GM18505 (cell line): ENCODE measurements around the gene LRRC26.

Experiments used
- ATAC-seq: cut with Tn5 transposase; IDR thresholded peaks from one replicate; pipeline ENCODE4 v1.9.1; 2021; ENCODE audit not compliant: unreplicated experiment
- POLR2A ChIP-seq: IDR thresholded peaks from 4 replicates; pipeline ENCODE4 v1.6.1; 2011; ENCODE audit warnings: borderline replicate concordance; ENCODE audit not compliant: insufficient read depth, insufficient read length; ENCODE audit errors: extremely low read depth

Gene LRRC26

GRCh38 chr9:137192448-137192780 is 22.6 kb upstream of the LRRC26 start:
- TF ChIP-seq POLR2A = no peak
- ATAC-seq = no peak

DNA sequence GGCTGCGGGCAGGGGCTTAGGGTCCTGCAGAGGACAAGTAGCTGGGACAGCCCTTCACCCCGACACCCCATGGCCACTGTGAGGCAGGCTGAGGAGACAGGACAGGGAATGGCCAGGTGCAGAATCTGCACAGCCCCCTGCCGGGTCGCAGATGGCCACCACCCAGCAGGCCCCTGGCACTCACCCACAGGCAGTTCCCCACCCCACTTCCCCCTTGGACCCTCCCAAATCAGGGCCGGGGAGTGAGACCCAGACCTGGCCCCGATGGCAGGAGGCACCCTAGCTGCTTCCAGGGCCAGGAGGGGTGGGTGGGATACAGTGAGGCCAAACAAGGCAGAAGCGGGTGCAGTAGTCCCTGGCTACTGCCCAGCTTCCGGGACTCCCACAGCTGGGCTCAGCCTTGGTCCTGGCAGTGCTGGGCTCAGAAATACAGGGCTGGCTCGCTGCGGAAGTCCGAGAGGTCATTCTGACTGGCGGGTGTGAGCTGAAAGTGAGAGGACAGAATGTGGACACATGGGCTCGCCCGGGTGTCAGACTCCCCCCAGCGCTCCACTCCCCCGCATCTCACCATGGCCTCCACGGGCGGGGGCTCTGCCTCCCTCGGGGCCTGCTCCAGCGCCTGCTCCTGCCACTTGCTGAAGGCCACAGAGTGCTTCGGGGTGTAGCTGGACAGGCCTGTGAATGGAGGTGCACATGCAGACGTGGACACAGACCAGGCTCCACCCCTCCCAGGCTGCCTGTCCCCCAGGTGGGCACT is 22.0 kb upstream of the LRRC26 start:
- no peak for TF ChIP-seq POLR2A
- ATAC-seq = no peak

DNA sequence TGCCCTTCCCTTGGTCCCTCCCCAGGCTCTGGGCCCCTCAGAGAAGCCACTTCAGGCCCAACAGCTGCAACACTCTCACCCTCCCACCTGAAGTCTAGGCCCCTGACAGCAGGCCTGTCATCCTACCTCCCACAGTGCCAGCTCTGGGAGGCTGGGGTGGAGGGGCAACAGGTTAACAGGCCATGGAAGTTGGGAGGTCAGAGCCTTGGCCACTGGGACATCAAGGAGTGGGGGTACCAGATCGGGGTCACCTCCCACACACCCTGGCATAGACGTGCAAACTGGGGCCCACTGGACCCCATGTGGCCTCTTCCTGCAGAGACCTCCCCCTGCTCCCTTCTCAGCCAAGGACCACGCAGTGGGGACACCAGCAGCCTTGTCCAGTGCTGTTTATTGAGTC is 21.4 kb upstream of the LRRC26 start:
- no peak for TF ChIP-seq POLR2A
- no peak for ATAC-seq

GRCh38 chr9:137190315-137190856 is 20.5 kb upstream of the LRRC26 start:
- ATAC-seq = no peak
- TF ChIP-seq POLR2A = no peak

GRCh38 chr9:137189297-137190295 is 19.7 kb upstream of the LRRC26 start:
- ATAC-seq = no peak
- TF ChIP-seq POLR2A = no peak

- TF ChIP-seq POLR2A = peak; percentile 88
Observed at GRCh38 chr9:137188490-137189296, 18.8 kb upstream of the LRRC26 start, which contains the start of the genes ANAPC2 and SSNA1. Gene ANAPC2 (minus strand): TSS chr9:137188560. CDS start chr9:137188532, 28 bp downstream. Gene SSNA1 (plus strand): TSS chr9:137188676. CDS start chr9:137188727, 51 bp downstream.

DNA sequence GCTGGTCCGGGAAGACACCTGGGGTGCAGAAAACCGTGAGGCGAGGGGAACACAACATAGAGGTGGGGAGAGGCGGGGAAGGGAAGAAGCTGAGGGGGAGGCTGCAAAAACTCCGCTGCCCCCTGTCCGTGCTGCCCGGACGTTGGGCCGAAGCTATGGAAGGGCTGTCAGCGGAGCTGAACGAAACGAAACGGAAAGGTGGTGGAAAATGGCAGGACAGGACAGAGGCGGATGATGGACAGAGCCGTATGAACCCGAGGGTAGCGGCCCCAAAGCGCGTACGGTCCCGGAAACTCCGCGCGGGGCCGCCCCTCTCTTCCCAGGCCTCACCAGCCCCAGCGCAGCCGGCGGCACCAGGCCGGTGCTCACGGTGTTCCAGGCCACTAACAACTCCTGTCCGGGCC is 18.2 kb upstream of the LRRC26 start:
- peak; percentile 3 for ATAC-seq
- TF ChIP-seq POLR2A = no peak

More at GRCh38 chr9:137188490-137189296, 18.8 kb upstream of the LRRC26 start, which contains the start of the genes ANAPC2 and SSNA1:
- ATAC-seq = peak; percentile 79

DNA sequence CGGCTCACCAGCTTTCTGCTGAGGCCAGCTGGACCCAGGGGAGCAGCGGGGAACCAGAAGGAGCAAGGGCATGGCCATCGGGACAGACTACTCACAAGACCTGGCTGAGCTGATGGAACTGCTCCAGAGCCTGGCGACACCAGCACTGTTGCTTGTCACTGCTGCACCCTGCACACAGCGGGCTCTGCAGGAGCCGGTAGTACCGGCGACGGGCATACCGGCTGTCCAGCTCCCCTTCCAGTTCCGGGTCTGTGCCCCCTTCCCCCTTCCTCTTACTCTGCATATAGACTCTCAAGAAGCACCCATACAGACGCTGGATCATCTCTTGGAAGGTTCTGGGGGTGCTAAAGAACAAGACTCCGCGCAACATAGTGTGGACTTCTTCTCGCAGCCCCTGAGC is 17.5 kb upstream of the LRRC26 start:
- TF ChIP-seq POLR2A = no peak
- ATAC-seq = no peak

- no peak for ATAC-seq
- no peak for TF ChIP-seq POLR2A
Observed at GRCh38 chr9:137186385-137186784, 16.5 kb upstream of the LRRC26 start.

DNA sequence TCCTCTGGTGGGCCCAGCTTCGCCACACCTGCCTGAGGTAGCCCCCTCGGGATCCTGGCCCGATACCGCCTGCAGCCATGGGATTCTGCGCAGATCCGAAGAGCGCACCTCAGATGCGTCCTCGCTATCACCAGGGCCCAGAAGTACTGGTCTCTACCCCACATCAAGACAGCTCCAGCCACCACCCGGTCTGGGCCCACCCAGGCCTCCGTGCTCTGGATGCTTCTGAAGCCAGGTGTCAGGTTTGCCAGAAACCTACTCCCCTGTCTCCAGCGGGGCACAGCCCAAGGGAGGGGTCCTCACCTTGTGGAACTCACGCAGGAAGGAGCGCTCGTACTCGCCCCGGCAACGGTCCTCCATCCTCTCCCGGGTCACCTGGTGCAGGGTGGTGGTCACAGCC is 16.1 kb upstream of the LRRC26 start:
- ATAC-seq = no peak
- no peak for TF ChIP-seq POLR2A

DNA sequence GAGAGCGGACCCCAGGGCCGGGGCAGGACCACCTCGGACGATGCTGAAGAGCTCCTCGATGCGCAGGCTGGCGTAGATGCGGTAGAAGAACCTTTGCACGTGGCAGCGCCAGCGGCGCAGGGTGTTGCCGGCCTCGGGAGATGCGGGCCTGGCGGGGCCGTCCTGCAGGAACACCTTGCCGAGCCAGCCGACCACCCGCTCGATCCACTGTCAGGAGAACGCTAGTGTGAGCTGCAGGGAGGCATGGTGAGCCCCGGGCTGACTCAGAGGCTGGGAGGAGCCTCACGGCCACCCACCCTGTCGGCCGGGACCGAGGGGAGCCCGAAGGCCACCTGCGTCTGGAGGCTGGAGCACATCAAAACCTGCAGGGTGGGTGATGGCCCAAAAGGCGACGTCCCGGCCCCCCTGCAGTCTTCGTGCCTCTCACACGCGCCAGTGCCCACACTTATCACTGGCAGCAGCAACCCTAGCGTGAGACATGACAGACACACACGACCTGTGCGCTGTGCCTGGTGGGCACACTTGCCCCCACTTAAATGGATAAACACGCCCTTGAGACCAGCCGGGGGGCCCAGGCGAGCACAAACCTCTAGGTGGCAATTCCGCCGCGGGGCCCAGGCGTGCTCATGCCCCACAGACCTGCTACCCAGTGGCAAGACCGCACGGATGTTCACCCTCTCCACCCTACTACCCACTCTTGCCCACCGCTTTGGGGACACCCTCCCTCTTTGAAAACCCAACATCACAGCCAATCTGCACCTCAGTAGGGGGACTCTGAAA is 15.2 kb upstream of the LRRC26 start:
- TF ChIP-seq POLR2A = no peak
- ATAC-seq = no peak
